Measurements from ENCODE around the gene HS6ST3.

HS6ST3 gene

GRCh38 chr13:96342852-96343465, 253.1 kb downstream of the HS6ST3 start:
- DNase-seq, result no peak

GRCh38 chr13:96346921-96347320, 257.0 kb downstream of the HS6ST3 start:
- DNase-seq, result no peak

GRCh38 chr13:96373597-96373996, 283.7 kb downstream of the HS6ST3 start:
- DNase-seq, result no peak

- DNase-seq, result no peak
Measured at GRCh38 chr13:96377835-96378234, 287.9 kb downstream of the HS6ST3 start.

GRCh38 chr13:96379967-96380366, 290.1 kb downstream of the HS6ST3 start:
- no peak for DNase-seq

GRCh38 chr13:96381681-96382080, 291.8 kb downstream of the HS6ST3 start:
- DNase-seq, result no peak

- DNase-seq, result no peak
Measured at GRCh38 chr13:96388598-96388997, 298.7 kb downstream of the HS6ST3 start.

GRCh38 chr13:96391606-96392005, 301.7 kb downstream of the HS6ST3 start:
- DNase-seq, result no peak

- DNase-seq, result no peak
Measured at GRCh38 chr13:96397807-96398206, 307.9 kb downstream of the HS6ST3 start.

- no peak for DNase-seq
Measured at GRCh38 chr13:96398486-96398885, 308.6 kb downstream of the HS6ST3 start.

- no peak for DNase-seq
Measured at GRCh38 chr13:96403241-96403640, 313.3 kb downstream of the HS6ST3 start.

GRCh38 chr13:96403651-96404050, 313.7 kb downstream of the HS6ST3 start:
- DNase-seq, result no peak

- no peak for DNase-seq
Measured at GRCh38 chr13:96415831-96416385, 326.0 kb downstream of the HS6ST3 start.

GRCh38 chr13:96417939-96418685, 328.2 kb downstream of the HS6ST3 start:
- no peak for DNase-seq

GRCh38 chr13:96421314-96421713, 331.4 kb downstream of the HS6ST3 start:
- DNase-seq, result no peak

GRCh38 chr13:96422002-96422401, 332.1 kb downstream of the HS6ST3 start:
- no peak for DNase-seq

GRCh38 chr13:96426167-96426566, 336.3 kb downstream of the HS6ST3 start:
- DNase-seq, result no peak

GRCh38 chr13:96428911-96429310, 339.0 kb downstream of the HS6ST3 start:
- DNase-seq, result no peak

GRCh38 chr13:96431044-96431581, 341.2 kb downstream of the HS6ST3 start:
- DNase-seq, result no peak

- no peak for DNase-seq
Measured at GRCh38 chr13:96444676-96445075, 354.8 kb downstream of the HS6ST3 start.

GRCh38 chr13:96449920-96450319, 360.0 kb downstream of the HS6ST3 start:
- DNase-seq, result no peak

GRCh38 chr13:96450326-96451020, 360.6 kb downstream of the HS6ST3 start:
- no peak for DNase-seq

- DNase-seq, result no peak
Measured at GRCh38 chr13:96454466-96454865, 364.6 kb downstream of the HS6ST3 start.

GRCh38 chr13:96460609-96461008, 370.7 kb downstream of the HS6ST3 start:
- no peak for DNase-seq

All from NCI-H2107 (cell line).